SK-N-SH treated with all-trans-retinoic acid at 6 μM for 48 hours (cell line): ENCODE data around the gene TMIGD3.
A peak's percentile ranks its signal among the peaks of the same experiment; 100 is the strongest.

ENCODE experiments used
- ATAC-seq: fragments of 200-7000 bp; cut with Tn5 transposase; 3 replicates; pipeline ENCODE4 v1.9.1; 2020; ENCODE audit warnings: mild to moderate bottlenecking, moderate library complexity
- CSDC2 ChIP-seq: fragments of 250-450 bp; sonication (Bioruptor Pico); IDR thresholded peaks from 2 replicates; pipeline ENCODE4 v1.5.0; 2020; ENCODE audit warnings: mild to moderate bottlenecking, moderate library complexity
- ESRRG ChIP-seq: fragments of 250-450 bp; sonication (Bioruptor Pico); IDR thresholded peaks from 2 replicates; pipeline ENCODE4 v1.6.1; 2021; ENCODE audit warnings: mild to moderate bottlenecking
- OSR1 ChIP-seq: fragments of 250-450 bp; sonication (Bioruptor Pico); IDR thresholded peaks from 2 replicates; pipeline ENCODE4 v1.8.0; 2022; ENCODE audit warnings: moderate library complexity, mild to moderate bottlenecking, inconsistent platforms
- PATZ1 ChIP-seq: fragments of 250-450 bp; sonication (Bioruptor Pico); IDR thresholded peaks from 2 replicates; pipeline ENCODE4 v1.8.0; 2020; ENCODE audit warnings: mild to moderate bottlenecking, moderate library complexity, borderline replicate concordance
- RARB ChIP-seq: fragments of 250-450 bp; sonication (Bioruptor Pico); IDR thresholded peaks from 2 replicates; pipeline ENCODE4 v1.8.0; 2021; ENCODE audit warnings: mild to moderate bottlenecking, moderate library complexity
- SNAI2 ChIP-seq: fragments of 250-450 bp; sonication (Bioruptor Pico); IDR thresholded peaks from 2 replicates; pipeline ENCODE4 v1.5.0; 2020; ENCODE audit warnings: mild to moderate bottlenecking, moderate library complexity
- TCF4 ChIP-seq: fragments of 250-450 bp; sonication (Bioruptor Pico); IDR thresholded peaks from 2 replicates; pipeline ENCODE4 v1.8.0; 2021; ENCODE audit warnings: mild to moderate bottlenecking, moderate library complexity, borderline replicate concordance
- TOX ChIP-seq: fragments of 250-450 bp; sonication (Bioruptor Pico); IDR thresholded peaks from 2 replicates; pipeline ENCODE4 v1.8.0; 2021; ENCODE audit warnings: mild to moderate bottlenecking, moderate library complexity, borderline replicate concordance
- TSHZ2 ChIP-seq: fragments of 250-450 bp; sonication (Bioruptor Pico); IDR thresholded peaks from 2 replicates; pipeline ENCODE4 v1.5.0; 2020; ENCODE audit warnings: mild to moderate bottlenecking, moderate library complexity
- ZFP3 ChIP-seq: fragments of 250-450 bp; sonication (Bioruptor Pico); IDR thresholded peaks from 2 replicates; pipeline ENCODE4 v1.5.0; 2020; ENCODE audit warnings: mild to moderate bottlenecking, moderate library complexity
- ZFP30 ChIP-seq: fragments of 450-650 bp; formaldehyde crosslinking; IDR thresholded peaks from 2 replicates; pipeline ENCODE4 v1.5.0; 2022; ENCODE audit warnings: mild to moderate bottlenecking, moderate library complexity
- ZNF565 ChIP-seq: fragments of 450-650 bp; formaldehyde crosslinking; conservative IDR thresholded peaks from 2 replicates; pipeline ENCODE4 v1.5.0; 2020; ENCODE audit warnings: low read depth, mild to moderate bottlenecking, moderate library complexity
- ZNF70 ChIP-seq: fragments of 450-650 bp; formaldehyde crosslinking; IDR thresholded peaks from 2 replicates; pipeline ENCODE4 v1.5.0; 2020; ENCODE audit warnings: mild to moderate bottlenecking, moderate library complexity
- ZNF8 ChIP-seq: fragments of 450-650 bp; formaldehyde crosslinking; IDR thresholded peaks from 2 replicates; pipeline ENCODE4 v1.5.0; 2020; ENCODE audit warnings: mild to moderate bottlenecking, moderate library complexity
- TF ChIP-seq, protein P1 (sequence below): fragments of 250-450 bp; sonication (Bioruptor Pico); IDR thresholded peaks from 2 replicates; pipeline ENCODE4 v1.5.1; 2020; ENCODE audit warnings: low read depth, mild to moderate bottlenecking, moderate library complexity
- TF ChIP-seq, protein P2 (sequence below): fragments of 250-450 bp; sonication (Bioruptor Pico); IDR thresholded peaks from 2 replicates; pipeline ENCODE4 v1.5.1; 2021; ENCODE audit warnings: mild to moderate bottlenecking, moderate library complexity
- TF ChIP-seq, protein P3 (sequence below): fragments of 250-450 bp; sonication (Bioruptor Pico); IDR thresholded peaks from 2 replicates; pipeline ENCODE4 v1.8.0; 2021; ENCODE audit warnings: low read depth, mild to moderate bottlenecking, moderate library complexity, borderline replicate concordance

The TMIGD3 gene

DNA sequence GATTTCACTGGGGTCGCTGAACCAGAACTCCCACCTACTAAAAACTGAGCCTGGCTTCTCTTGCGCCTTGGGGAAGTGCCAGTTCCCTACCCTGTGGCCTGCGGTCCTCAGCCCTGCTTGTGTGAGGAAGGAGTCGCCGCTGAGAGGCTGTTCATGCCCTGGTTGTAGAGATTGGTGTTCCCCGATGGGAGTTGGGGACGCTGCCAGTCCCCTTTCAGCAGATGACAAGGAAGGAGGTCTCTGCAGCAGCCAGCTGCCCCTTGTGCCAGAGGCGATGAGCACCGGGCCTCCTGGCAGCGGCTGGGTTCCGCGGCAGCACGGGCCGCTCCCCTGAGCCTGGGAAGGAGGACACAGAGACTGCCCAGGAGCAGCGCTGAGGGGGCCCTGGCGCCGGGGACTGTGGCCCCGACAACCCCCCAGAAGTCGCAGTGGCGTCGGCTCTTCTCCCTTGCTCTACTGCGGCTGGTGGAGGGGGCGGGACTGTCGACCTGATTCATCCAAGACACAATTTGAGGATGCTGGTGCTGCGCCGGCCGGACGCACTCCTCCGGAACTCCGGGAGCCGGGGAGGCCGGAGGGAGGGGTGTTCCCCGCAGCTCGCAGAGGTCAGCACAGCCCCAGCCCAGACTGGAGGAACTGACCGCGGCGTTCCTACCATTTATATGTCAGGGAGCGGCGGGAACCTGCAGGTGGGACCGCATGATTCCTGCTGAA, 12.0 kb upstream of the TMIGD3 start:
- peak; percentile 38 for ATAC-seq
- TF ChIP-seq RARB (CRISPR knock-in tag) (no peak), SNAI2 (no peak)
- TF ChIP-seq, all 23 proteins: peak for 0

GRCh38 chr1:111513410-111514020, 10.1 kb upstream of the TMIGD3 start:
- ATAC-seq = no peak
- TF ChIP-seq PATZ1 = no peak
- TF ChIP-seq ZFP30 = no peak
- no peak for TF ChIP-seq ZNF565 (CRISPR knock-in tag)
- no peak for TF ChIP-seq TSHZ2 (CRISPR knock-in tag)
- TF ChIP-seq, protein P1, sequence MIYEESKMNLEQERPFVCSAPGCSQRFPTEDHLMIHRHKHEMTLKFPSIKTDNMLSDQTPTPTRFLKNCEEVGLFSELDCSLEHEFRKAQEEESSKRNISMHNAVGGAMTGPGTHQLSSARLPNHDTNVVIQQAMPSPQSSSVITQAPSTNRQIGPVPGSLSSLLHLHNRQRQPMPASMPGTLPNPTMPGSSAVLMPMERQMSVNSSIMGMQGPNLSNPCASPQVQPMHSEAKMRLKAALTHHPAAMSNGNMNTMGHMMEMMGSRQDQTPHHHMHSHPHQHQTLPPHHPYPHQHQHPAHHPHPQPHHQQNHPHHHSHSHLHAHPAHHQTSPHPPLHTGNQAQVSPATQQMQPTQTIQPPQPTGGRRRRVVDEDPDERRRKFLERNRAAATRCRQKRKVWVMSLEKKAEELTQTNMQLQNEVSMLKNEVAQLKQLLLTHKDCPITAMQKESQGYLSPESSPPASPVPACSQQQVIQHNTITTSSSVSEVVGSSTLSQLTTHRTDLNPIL (CRISPR knock-in tag) = no peak
- no peak for TF ChIP-seq ZNF8
- no peak for TF ChIP-seq ESRRG (CRISPR knock-in tag)
- no peak for TF ChIP-seq ZNF70
- TF ChIP-seq ZFP3 (CRISPR knock-in tag) = no peak
- no peak for TF ChIP-seq RARB (CRISPR knock-in tag)
- TF ChIP-seq, protein P2, sequence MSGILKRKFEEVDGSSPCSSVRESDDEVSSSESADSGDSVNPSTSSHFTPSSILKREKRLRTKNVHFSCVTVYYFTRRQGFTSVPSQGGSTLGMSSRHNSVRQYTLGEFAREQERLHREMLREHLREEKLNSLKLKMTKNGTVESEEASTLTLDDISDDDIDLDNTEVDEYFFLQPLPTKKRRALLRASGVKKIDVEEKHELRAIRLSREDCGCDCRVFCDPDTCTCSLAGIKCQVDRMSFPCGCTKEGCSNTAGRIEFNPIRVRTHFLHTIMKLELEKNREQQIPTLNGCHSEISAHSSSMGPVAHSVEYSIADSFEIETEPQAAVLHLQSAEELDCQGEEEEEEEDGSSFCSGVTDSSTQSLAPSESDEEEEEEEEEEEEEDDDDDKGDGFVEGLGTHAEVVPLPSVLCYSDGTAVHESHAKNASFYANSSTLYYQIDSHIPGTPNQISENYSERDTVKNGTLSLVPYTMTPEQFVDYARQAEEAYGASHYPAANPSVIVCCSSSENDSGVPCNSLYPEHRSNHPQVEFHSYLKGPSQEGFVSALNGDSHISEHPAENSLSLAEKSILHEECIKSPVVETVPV (CRISPR knock-in tag) = no peak
- no peak for TF ChIP-seq OSR1 (CRISPR knock-in tag)
- no peak for TF ChIP-seq CSDC2
- no peak for TF ChIP-seq TCF4 (CRISPR knock-in tag)
- TF ChIP-seq, protein P3, sequence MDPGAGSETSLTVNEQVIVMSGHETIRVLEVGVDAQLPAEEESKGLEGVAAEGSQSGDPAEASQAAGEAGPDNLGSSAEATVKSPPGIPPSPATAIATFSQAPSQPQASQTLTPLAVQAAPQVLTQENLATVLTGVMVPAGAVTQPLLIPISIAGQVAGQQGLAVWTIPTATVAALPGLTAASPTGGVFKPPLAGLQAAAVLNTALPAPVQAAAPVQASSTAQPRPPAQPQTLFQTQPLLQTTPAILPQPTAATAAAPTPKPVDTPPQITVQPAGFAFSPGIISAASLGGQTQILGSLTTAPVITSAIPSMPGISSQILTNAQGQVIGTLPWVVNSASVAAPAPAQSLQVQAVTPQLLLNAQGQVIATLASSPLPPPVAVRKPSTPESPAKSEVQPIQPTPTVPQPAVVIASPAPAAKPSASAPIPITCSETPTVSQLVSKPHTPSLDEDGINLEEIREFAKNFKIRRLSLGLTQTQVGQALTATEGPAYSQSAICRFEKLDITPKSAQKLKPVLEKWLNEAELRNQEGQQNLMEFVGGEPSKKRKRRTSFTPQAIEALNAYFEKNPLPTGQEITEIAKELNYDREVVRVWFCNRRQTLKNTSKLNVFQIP (CRISPR knock-in tag) = no peak
- TF ChIP-seq TOX (CRISPR knock-in tag) = no peak

DNA sequence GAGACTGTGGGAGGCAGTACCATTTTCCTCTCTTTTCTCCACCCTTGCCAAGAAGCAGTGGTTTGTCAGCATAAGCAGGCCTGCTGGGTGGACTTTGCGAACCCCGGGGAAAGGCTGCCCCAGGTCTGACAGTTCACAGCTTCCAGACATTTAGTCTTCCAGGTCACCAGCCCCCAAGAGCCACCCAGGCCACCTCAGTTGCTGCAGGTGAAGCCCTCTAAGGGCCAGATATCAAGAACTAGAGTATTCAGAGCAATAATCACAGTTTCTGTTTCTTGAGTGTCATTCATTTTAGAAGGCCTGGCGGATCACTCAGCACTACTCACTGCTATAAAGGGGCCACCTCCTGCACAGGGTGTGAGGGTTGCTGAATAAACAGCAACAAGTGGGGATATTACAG, 9.5 kb upstream of the TMIGD3 start:
- TF ChIP-seq CSDC2 (no peak), TSHZ2 (CRISPR knock-in tag) (no peak)
- TF ChIP-seq, all 23 proteins: peak for 0
- ATAC-seq = no peak
